Aorta (tissue), 5 donors: ENCODE results near the gene SAMD4B. TPM values are rescaled to one million over a fixed set of nuclear protein-coding genes. Genes with fewer than 3 reads are reported as not detected.

Experiments
- ATAC-seq: fragments of 200-7000 bp; cut with Tn5 transposase; one replicate; pipeline ENCODE4 v1.9.1; 2022; ENCODE audit warnings: moderate library complexity; ENCODE audit not compliant: low FRiP score
- DNase-seq, 2 donors: peaks; one replicate each; pipeline ENCODE4 v3.0.0-alpha.2; 2020
- H3K27ac ChIP-seq, 2 donors: one replicate each; pipeline ENCODE4 v1.5.1; 2013; ENCODE audit warnings: low read length in 2 of 2, mild to moderate bottlenecking in 2 of 2, moderate library complexity in 2 of 2, control low read depth in 1 of 2, inconsistent platforms in 1 of 2, low read depth in 1 of 2
- H3K27me3 ChIP-seq, 2 donors: one replicate each; pipeline ENCODE4 v1.6.1; 2013; ENCODE audit warnings: control low read depth in 1 of 2, low read length in 1 of 2, mild to moderate bottlenecking in 1 of 2, moderate library complexity in 1 of 2; ENCODE audit not compliant: insufficient read depth in 2 of 2, control insufficient read depth in 1 of 2
- H3K36me3 ChIP-seq, 2 donors: one replicate each; pipeline ENCODE4 v1.6.1; 2013; ENCODE audit warnings: control low read depth in 1 of 2, low read length in 1 of 2, mild to moderate bottlenecking in 1 of 2; ENCODE audit not compliant: insufficient read depth in 2 of 2, control insufficient read depth in 1 of 2
- H3K4me1 ChIP-seq, 2 donors: one replicate each; pipeline ENCODE4 v1.6.1; 2013; ENCODE audit warnings: low read length in 2 of 2, control low read depth in 1 of 2, mild to moderate bottlenecking in 1 of 2, moderate library complexity in 1 of 2; ENCODE audit not compliant: insufficient read depth in 2 of 2, control insufficient read depth in 1 of 2
- H3K4me3 ChIP-seq, 2 donors: one replicate each; pipeline ENCODE4 v1.5.1; 2013; ENCODE audit warnings: low read length in 2 of 2, control low read depth in 1 of 2, mild to moderate bottlenecking in 1 of 2
- H3K9me3 ChIP-seq: one replicate; pipeline ENCODE4 v1.6.1; 2013; ENCODE audit warnings: mild to moderate bottlenecking, low read length; ENCODE audit not compliant: control insufficient read depth
- WGBS, 2 donors: extraction: QIAGEN DNeasy Blood & Tissue Kit; methylation state at CpG; one replicate each; pipeline ENCODE4 v1.1.7; 2013; 5-methylcytosine and 5-hydroxymethylcytosine counted together
- intact Hi-C, 2 donors: fragments of 100-400 bp; cut with DNase I; formaldehyde crosslinking; loops; one replicate each; pipeline versions ENCODE4 v1.14.2 to v1.15.0; 2022
- long read RNA-seq, 2 donors: library from polyadenylated mRNA; unstranded; transcript quantifications; one replicate each; pipeline ENCODE4 v2.0.0, GENCODE V29; 2020 to 2021
- polyA plus RNA-seq, 2 donors: library from polyadenylated mRNA; stranded (reverse); fragments of 200-250 nt; gene quantifications; one replicate each; pipeline ENCODE4 v1.2.3, GENCODE V29; 2013
- total RNA-seq, 2 donors: library from RNA; stranded (reverse); fragmentation: NEBNext Ultra II Directional; extraction: Animal tissue kit (Norgen Biotek cat#: 25700); gene quantifications; one replicate each; pipeline ENCODE4 v1.2.1, GENCODE V29; 2021
- donor health status: healthy with polysubstance abuse.
- donor health status: Bipolar disorder and iron deficiency.
- donor health status: DM: no; HTN: no; CAD: no.
- donor health status: DM: no; HTN: no; CAD: no.
- donor health status: DM: yes; HTN: yes; CAD: no.

Gene SAMD4B
- total RNA-seq (100 to 1,000 TPM; 101 to 120 TPM), polyA plus RNA-seq (100 to 1,000 TPM in 1 of 2 donors, 10 to 100 TPM in 1; 33.6 to 109 TPM)
- long read RNA-seq, donor 1, partial matches to known transcripts: 48 of 82 reads
- long read RNA-seq, donor 1, other reads (novel, unspliced or antisense): 31 of 82 reads
- long read RNA-seq, donor 2, transcript SAMD4B-204 (1 exons, 578 nt): major isoform, 7 of 100 reads
- long read RNA-seq, donor 2, transcript SAMD4B-213 (12 exons, 3,664 nt): minor isoform, 6 of 100 reads
- long read RNA-seq, donor 2, partial matches to known transcripts: 42 of 100 reads
- long read RNA-seq, donor 2, other reads (novel, unspliced or antisense): 42 of 100 reads

- H3K4me1 ChIP-seq: no peaks in the 10 kb centered on the region
- H3K4me3 ChIP-seq: peak within 1 kb of the TSS; percentile 92 to 99
- peak; percentile 97 for ATAC-seq
- intact Hi-C loops: loop anchor here (1.0 to 10.0 kb wide), 4 partner anchors 49 to 215 kb away; partner anchors contain the start of genes EID2B (in 2 of the 2), MED29 (in 1 of the 2), PAF1 (in 1 of the 2) and PAK4 (in 1 of the 2)
- H3K27ac ChIP-seq: peak within 1 kb of the TSS; percentile 52 to 65
- peak; percentile 99 for DNase-seq
- H3K9me3 ChIP-seq: no peaks in the 10 kb centered on the region
- 1% methylated on average over 42 to 105 of the region's 105 CpGs for WGBS, 2 donors
- H3K27me3 ChIP-seq: no peaks in the 10 kb centered on the region
- no peaks in the 10 kb centered on the region for H3K36me3 ChIP-seq
Observed at GRCh38 chr19:39341719-39342604, at the start of gene SAMD4B. TSS of gene SAMD4B (plus strand) at chr19:39342421. CDS start at chr19:39356894, 14,473 bp downstream.

GRCh38 chr19:39293394-39293793, 48.8 kb upstream of the SAMD4B start:
- H3K27me3 ChIP-seq: no peaks in the 10 kb centered on the region
- DNase-seq (peak; percentile 1 to 55), ATAC-seq (no peak)
- 45 to 51% methylated on average over 4 of the region's 4 CpGs for WGBS, 2 donors
- intact Hi-C loops: no loop called here
- H3K4me3 ChIP-seq: no peak overlapping the region
- H3K36me3 ChIP-seq: no peaks in the 10 kb centered on the region
- no peak overlapping the region for H3K27ac ChIP-seq
- H3K9me3 ChIP-seq: peaks cover 5% of the 10 kb centered on the region
- no peaks in the 10 kb centered on the region for H3K4me1 ChIP-seq

- 78% methylated on average over 11 of the region's 11 CpGs for WGBS, 2 donors
- Histone ChIP-seq H3K27ac (no peak within 1 kb of the TSS), H3K9me3 (no peaks in the 10 kb centered on the region), H3K4me3 (no peak within 1 kb of the TSS), H3K27me3 (no peaks in the 10 kb centered on the region), H3K4me1 (no peaks in the 10 kb centered on the region), H3K36me3 (no peaks in the 10 kb centered on the region)
- ATAC-seq (no peak), DNase-seq (peak; percentile 30 to 42)
- intact Hi-C loops: no loop called here
Observed at GRCh38 chr19:39296055-39296645, 46.1 kb upstream of the SAMD4B start, which contains the start of gene IFNL1. TSS of gene IFNL1 (plus strand) at chr19:39296407. CDS start at chr19:39296422, 15 bp downstream.

GRCh38 chr19:39296906-39297305, 45.3 kb upstream of the SAMD4B start:
- WGBS, 2 donors: 79 to 88% methylated on average over 4 of the region's 4 CpGs
- ATAC-seq: no peak
- peak; percentile 29 to 41 for DNase-seq
- intact Hi-C loops: no loop called here
- H3K4me1 ChIP-seq: no peaks in the 10 kb centered on the region
- no peaks in the 10 kb centered on the region for H3K36me3 ChIP-seq
- H3K27ac ChIP-seq: no peak overlapping the region
- H3K4me3 ChIP-seq: no peak overlapping the region
- no peaks in the 10 kb centered on the region for H3K27me3 ChIP-seq
- H3K9me3 ChIP-seq: no peaks in the 10 kb centered on the region

- intact Hi-C loops: no loop called here
- 63 to 65% methylated on average over 16 to 17 of the region's 17 CpGs for WGBS, 2 donors
- no peaks in the 10 kb centered on the region for H3K9me3 ChIP-seq
- no peaks in the 10 kb centered on the region for H3K4me1 ChIP-seq
- H3K27ac ChIP-seq: no peak overlapping the region
- peak; percentile 15 for ATAC-seq
- DNase-seq: peak; percentile 61 to 66
- no peak overlapping the region for H3K4me3 ChIP-seq
- no peaks in the 10 kb centered on the region for H3K27me3 ChIP-seq
- no peaks in the 10 kb centered on the region for H3K36me3 ChIP-seq
Observed at GRCh38 chr19:39297931-39298634, 44.1 kb upstream of the SAMD4B start.

DNA sequence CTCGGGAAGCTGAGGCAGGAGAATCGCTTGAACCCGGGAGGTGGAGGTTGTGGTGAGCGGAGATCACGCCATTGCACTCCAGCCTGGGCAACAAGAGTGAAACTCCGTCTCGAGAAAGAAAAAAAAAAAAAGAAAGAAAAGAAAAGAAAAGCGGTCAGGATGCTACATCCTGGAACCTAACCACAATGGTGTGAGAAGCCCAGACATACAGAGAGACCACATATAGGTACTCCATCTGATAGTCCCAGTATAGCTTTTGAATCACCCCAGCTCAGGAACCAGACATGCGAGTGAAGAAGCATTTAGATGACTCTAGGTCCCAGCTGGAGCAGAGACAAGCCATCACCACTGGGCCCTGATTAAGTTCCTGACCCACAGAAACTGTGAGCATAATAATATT, 42.8 kb upstream of the SAMD4B start:
- Histone ChIP-seq H3K9me3 (no peaks in the 10 kb centered on the region), H3K36me3 (no peaks in the 10 kb centered on the region), H3K4me1 (no peaks in the 10 kb centered on the region), H3K27me3 (no peaks in the 10 kb centered on the region), H3K4me3 (no peak overlapping the region), H3K27ac (no peak overlapping the region)
- intact Hi-C loops: no loop called here
- WGBS, 2 donors: 89 to 91% methylated on average over 9 of the region's 9 CpGs
- DNase-seq (peak in 1 of 2 donors; percentile 4), ATAC-seq (no peak)

GRCh38 chr19:39299832-39300231, 42.4 kb upstream of the SAMD4B start:
- no peak for ATAC-seq
- Histone ChIP-seq H3K9me3 (no peaks in the 10 kb centered on the region), H3K4me1 (no peaks in the 10 kb centered on the region), H3K4me3 (no peak overlapping the region), H3K36me3 (no peaks in the 10 kb centered on the region), H3K27ac (no peak overlapping the region), H3K27me3 (no peaks in the 10 kb centered on the region)
- intact Hi-C loops: no loop called here
- WGBS, 2 donors: 86 to 91% methylated on average over 10 of the region's 10 CpGs
- DNase-seq: peak; percentile 12 to 14

GRCh38 chr19:39301021-39301420, 41.2 kb upstream of the SAMD4B start:
- no peaks in the 10 kb centered on the region for H3K27me3 ChIP-seq
- intact Hi-C loops: no loop called here
- H3K4me1 ChIP-seq: no peaks in the 10 kb centered on the region
- H3K36me3 ChIP-seq: no peaks in the 10 kb centered on the region
- DNase-seq: peak in 1 of 2 donors; percentile 19
- 62 to 71% methylated on average over 4 of the region's 4 CpGs for WGBS, 2 donors
- H3K4me3 ChIP-seq: no peak overlapping the region
- H3K9me3 ChIP-seq: no peaks in the 10 kb centered on the region
- H3K27ac ChIP-seq: no peak overlapping the region
- ATAC-seq: no peak
